ENCODE results near the gene ZNF70. TPM values are rescaled to one million over a fixed set of nuclear protein-coding genes. Genes with fewer than 3 reads are reported as not detected.

The ZNF70 gene
- total and polyA plus RNA-seq, 9 of the 15 experiments (the other 6 are each of a cell fraction or from before 2014, with no cell fraction given): 0.14 to 3.3 (median 1.4) TPM

DNA sequence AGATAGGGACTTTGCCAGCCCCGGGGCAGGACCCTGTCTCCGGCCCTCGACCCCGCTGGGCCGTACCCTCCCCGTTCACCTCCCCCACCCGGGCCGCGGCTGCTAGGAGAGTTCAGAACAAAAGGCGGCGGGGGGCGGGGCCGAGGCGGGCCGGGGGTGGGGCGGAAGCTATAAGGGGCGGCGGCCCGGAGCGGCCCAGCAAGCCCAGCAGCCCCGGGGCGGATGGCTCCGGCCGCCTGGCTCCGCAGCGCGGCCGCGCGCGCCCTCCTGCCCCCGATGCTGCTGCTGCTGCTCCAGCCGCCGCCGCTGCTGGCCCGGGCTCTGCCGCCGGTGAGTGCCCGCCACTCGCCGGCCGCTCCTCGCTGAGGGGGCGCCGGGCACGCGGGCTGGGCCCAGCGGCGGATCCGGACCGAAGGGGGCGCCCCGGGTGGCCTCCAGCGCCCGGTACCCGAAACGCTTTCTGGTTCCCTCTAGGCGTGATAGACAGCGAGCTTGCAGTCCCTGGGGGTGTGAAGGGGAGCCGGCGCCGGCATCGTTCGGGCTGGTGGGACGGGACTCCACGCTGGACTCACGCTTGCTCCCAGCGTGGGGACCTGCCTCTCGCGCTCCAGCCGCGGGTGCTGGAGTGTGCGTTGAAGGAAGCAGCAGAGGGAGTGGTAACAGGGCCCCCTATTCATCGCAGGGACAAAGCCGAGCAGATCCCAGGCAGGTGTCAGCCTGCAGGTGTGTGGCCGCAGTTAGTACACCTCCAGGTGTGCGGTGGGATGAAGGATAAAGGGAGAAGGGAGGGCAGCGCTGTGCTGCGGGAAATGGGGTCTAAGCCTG lies 21.9 kb upstream of the ZNF70 start, which contains the start of gene MMP11 (continued):
- TF ChIP-seq E2F6 (IDR thresholded peaks at IDR 0.05; ENCODE audit: borderline replicate concordance in 1 of 2, extremely low read depth in 1 of 2, insufficient read depth in 1 of 2, insufficient read length in 1 of 2, low read depth in 1 of 2, low read length in 1 of 2, poor library complexity in 1 of 2, severe bottlenecking in 1 of 2) (peak; percentile 19 to 59), CTCFL (IDR thresholded peaks at IDR 0.05; ENCODE audit: borderline replicate concordance, insufficient read depth, low read depth, low read length, poor library complexity, severe bottlenecking) (peak; percentile 8), SMARCE1 (IDR thresholded peaks at IDR 0.05) (no peak), FOXO4 (CRISPR knock-in tag; IDR thresholded peaks at IDR 0.05) (no peak), ZNF717 (CRISPR knock-in tag; IDR thresholded peaks at IDR 0.05) (no peak), NCOA4 (IDR thresholded peaks at IDR 0.05; ENCODE audit: partially characterized antibody) (no peak), ZBTB7A (IDR thresholded peaks at IDR 0.05; ENCODE audit: borderline replicate concordance, control insufficient read depth, low read depth, low read length) (0 out of 2 replicates have a peak, but pooled peaks have one; percentile 8), GATAD2B (IDR thresholded peaks at IDR 0.05; ENCODE audit: borderline replicate concordance) (peak; percentile 86), CEBPB (tag; IDR thresholded peaks at IDR 0.05) (no peak), ZFX (CRISPR knock-in tag; IDR thresholded peaks at IDR 0.05) (peak; percentile 48), POLR2G (IDR thresholded peaks at IDR 0.05; ENCODE audit: low read depth, low read length) (peak; percentile 80)
- TF ChIP-seq, protein P1, sequence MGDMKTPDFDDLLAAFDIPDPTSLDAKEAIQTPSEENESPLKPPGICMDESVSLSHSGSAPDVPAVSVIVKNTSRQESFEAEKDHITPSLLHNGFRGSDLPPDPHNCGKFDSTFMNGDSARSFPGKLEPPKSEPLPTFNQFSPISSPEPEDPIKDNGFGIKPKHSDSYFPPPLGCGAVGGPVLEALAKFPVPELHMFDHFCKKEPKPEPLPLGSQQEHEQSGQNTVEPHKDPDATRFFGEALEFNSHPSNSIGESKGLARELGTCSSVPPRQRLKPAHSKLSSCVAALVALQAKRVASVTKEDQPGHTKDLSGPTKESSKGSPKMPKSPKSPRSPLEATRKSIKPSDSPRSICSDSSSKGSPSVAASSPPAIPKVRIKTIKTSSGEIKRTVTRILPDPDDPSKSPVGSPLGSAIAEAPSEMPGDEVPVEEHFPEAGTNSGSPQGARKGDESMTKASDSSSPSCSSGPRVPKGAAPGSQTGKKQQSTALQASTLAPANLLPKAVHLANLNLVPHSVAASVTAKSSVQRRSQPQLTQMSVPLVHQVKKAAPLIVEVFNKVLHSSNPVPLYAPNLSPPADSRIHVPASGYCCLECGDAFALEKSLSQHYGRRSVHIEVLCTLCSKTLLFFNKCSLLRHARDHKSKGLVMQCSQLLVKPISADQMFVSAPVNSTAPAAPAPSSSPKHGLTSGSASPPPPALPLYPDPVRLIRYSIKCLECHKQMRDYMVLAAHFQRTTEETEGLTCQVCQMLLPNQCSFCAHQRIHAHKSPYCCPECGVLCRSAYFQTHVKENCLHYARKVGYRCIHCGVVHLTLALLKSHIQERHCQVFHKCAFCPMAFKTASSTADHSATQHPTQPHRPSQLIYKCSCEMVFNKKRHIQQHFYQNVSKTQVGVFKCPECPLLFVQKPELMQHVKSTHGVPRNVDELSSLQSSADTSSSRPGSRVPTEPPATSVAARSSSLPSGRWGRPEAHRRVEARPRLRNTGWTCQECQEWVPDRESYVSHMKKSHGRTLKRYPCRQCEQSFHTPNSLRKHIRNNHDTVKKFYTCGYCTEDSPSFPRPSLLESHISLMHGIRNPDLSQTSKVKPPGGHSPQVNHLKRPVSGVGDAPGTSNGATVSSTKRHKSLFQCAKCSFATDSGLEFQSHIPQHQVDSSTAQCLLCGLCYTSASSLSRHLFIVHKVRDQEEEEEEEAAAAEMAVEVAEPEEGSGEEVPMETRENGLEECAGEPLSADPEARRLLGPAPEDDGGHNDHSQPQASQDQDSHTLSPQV (IDR thresholded peaks at IDR 0.05): peak; percentile 30; the same call in 1 of the 2 replicates

All from K562 (cell line).